ENCODE results near the gene BRD9.
"Not testable (repeated sequence)": the region's sequence is repeated elsewhere in the genome, so short reads cannot be mapped to it uniquely, and the experiment has no call there.

Gene BRD9

GRCh38 chr5:929596-929995 lies 37.0 kb upstream of the BRD9 start:
- no peak for TF ChIP-seq CTCF (IDR thresholded peaks at IDR 0.05; ENCODE audit: low read depth, low read length)
- H3K4me3 ChIP-seq (ENCODE audit: low read depth, low read length), result no peak overlapping the region
- no peak for DNase-seq (ENCODE audit: low read depth, low spot score)
- in situ Hi-C loops (cut with HindIII; ENCODE audit: low sequenced_read_pairs), result no loop called here

GRCh38 chr5:929182-929581 lies 36.6 kb upstream of the BRD9 start:
- in situ Hi-C loops (cut with HindIII; ENCODE audit: low sequenced_read_pairs); DNase-seq (ENCODE audit: low read depth, low spot score); H3K4me3 ChIP-seq (ENCODE audit: low read depth, low read length): not testable (repeated sequence)

GRCh38 chr5:927172-928015 lies 34.8 kb upstream of the BRD9 start:
- TF ChIP-seq CTCF (IDR thresholded peaks at IDR 0.05; ENCODE audit: low read depth, low read length), result no peak
- in situ Hi-C loops (cut with HindIII; ENCODE audit: low sequenced_read_pairs), result no loop called here
- no peak for DNase-seq (ENCODE audit: low read depth, low spot score)

GRCh38 chr5:926417-927171 lies 34.0 kb upstream of the BRD9 start:
- DNase-seq (ENCODE audit: low read depth, low spot score), result peak; percentile 18
- in situ Hi-C loops (cut with HindIII; ENCODE audit: low sequenced_read_pairs), result no loop called here
- peak overlapping the region; percentile 18 for H3K4me3 ChIP-seq (ENCODE audit: low read depth, low read length)
- peak; percentile 36 for TF ChIP-seq CTCF (IDR thresholded peaks at IDR 0.05; ENCODE audit: low read depth, low read length)

More at GRCh38 chr5:927172-928015, 34.8 kb upstream of the BRD9 start:
- H3K4me3 ChIP-seq (ENCODE audit: low read depth, low read length), result no peak overlapping the region

- peak; percentile 49 for DNase-seq (ENCODE audit: low read depth, low spot score)
- no peak overlapping the region for H3K4me3 ChIP-seq (ENCODE audit: low read depth, low read length)
- TF ChIP-seq CTCF (IDR thresholded peaks at IDR 0.05; ENCODE audit: low read depth, low read length), result peak; percentile 93
- in situ Hi-C loops (cut with HindIII; ENCODE audit: low sequenced_read_pairs), result no loop called here
Observed at GRCh38 chr5:923281-923873, 30.8 kb upstream of the BRD9 start.

GRCh38 chr5:922436-923280 lies 30.1 kb upstream of the BRD9 start:
- no peak for DNase-seq (ENCODE audit: low read depth, low spot score)
- H3K4me3 ChIP-seq (ENCODE audit: low read depth, low read length), result no peak overlapping the region
- in situ Hi-C loops (cut with HindIII; ENCODE audit: low sequenced_read_pairs), result no loop called here
- no peak for TF ChIP-seq CTCF (IDR thresholded peaks at IDR 0.05; ENCODE audit: low read depth, low read length)

Data from astrocyte of the spinal cord (primary cell).